ENCODE data around the gene JPH3. TPM values are rescaled to one million over a fixed set of nuclear protein-coding genes. Genes with fewer than 3 reads are reported as not detected.

JPH3 gene
- total and polyA plus RNA-seq, 10 of the 15 experiments (the other 5 are each of a cell fraction or from before 2014, with no cell fraction given) = 0.05 TPM; not detected in 9

DNA sequence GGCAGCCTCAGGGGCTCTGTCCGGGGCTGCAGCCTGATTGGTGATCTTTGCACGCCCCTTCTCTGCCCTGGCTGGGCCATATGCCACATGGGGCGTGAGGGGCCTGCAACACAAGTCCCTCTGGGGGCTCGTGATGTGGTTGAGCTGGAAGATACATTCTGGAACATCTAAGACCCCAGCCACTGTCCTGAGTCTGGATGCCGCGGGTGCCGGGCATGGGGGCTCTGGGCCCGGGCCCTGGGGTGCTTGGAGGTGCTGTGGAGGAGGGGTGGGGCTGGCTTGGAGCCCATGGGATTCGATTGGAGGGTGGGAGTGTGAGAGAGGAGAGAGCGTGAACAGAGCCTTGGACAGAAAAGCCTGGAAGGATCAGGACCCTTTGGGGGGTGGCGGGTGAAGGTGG lies 39.4 kb downstream of the JPH3 start:
- WGBS (ENCODE audit: insufficient coverage, insufficient replicate concordance, low lambda C conversion rate, missing lambda C conversion rate) = 26% methylated on average over 7 of the region's 11 CpGs
- ChIA-PET CTCF (no interaction called here), RAD21 (ENCODE audit: unreplicated experiment) (no interaction called here), SMC1A (ENCODE audit: uncharacterized antibody, unreplicated experiment) (no interaction called here), POLR2A (no interaction called here)
- in situ Hi-C loops (cut with MboI) (no loop called here), intact Hi-C loops (cut with micrococcal nuclease; ENCODE audit: unreplicated experiment) (no loop called here)
- Histone ChIP-seq H3K9ac (ENCODE audit: control insufficient read depth, insufficient read depth, low read length) (no peak overlapping the region), H3K79me2 (ENCODE audit: control insufficient read depth, insufficient read depth, low read length) (no peaks in the 10 kb centered on the region), H3K36me3 (ENCODE audit: control insufficient read depth in 2 of 2, insufficient read depth in 2 of 2, low read length in 1 of 2) (no peaks in the 10 kb centered on the region), H3K9me3 (replicated peaks; ENCODE audit: control insufficient read depth, insufficient read depth, low read length) (no peaks in the 10 kb centered on the region), H4K20me1 (ENCODE audit: control insufficient read depth, insufficient read depth) (no peaks in the 10 kb centered on the region), H3K4me3 (no peak overlapping the region), H2AFZ (ENCODE audit: control insufficient read depth, low read depth, low read length) (no peak overlapping the region), H3K4me2 (ENCODE audit: control insufficient read depth, insufficient read depth) (no peak overlapping the region), H3K27me3 (replicated peaks in 1 of 2; ENCODE audit: control insufficient read depth in 2 of 2, insufficient read depth in 2 of 2, low read length in 1 of 2) (no peaks in the 10 kb centered on the region), H3K4me1 (ENCODE audit: control insufficient read depth, insufficient read depth, low read length) (no peaks in the 10 kb centered on the region), H3K27ac (ENCODE audit: control insufficient read depth, insufficient read depth) (no peak overlapping the region)
- FAIRE-seq = no peak
- ATAC-seq = no peak
- TF ChIP-seq SPI1 (IDR thresholded peaks at IDR 0.05; ENCODE audit: borderline replicate concordance, insufficient read depth, low read depth, low read length) (no peak), LARP7 (IDR thresholded peaks at IDR 0.05) (no peak), BCLAF1 (IDR thresholded peaks at IDR 0.05) (no peak), E2F8 (IDR thresholded peaks at IDR 0.05; ENCODE audit: low read depth, partially characterized antibody) (no peak), CBFB (IDR thresholded peaks at IDR 0.05; ENCODE audit: low read depth) (no peak), POLR2AphosphoS5 (IDR thresholded peaks at IDR 0.05; ENCODE audit: low read length) (no peak), FOS (IDR thresholded peaks at IDR 0.05; ENCODE audit: borderline replicate concordance, extremely low read depth, insufficient read length) (no peak), BMI1 (IDR thresholded peaks at IDR 0.05; ENCODE audit: borderline replicate concordance) (no peak), SREBF2 (IDR thresholded peaks at IDR 0.05; ENCODE audit: low read length) (no peak), DPF2 (IDR thresholded peaks at IDR 0.05) (no peak), TBL1XR1 (IDR thresholded peaks at IDR 0.05; ENCODE audit: low read depth, low read length) (no peak), SMARCA5 (IDR thresholded peaks at IDR 0.05) (no peak)
- DNase-seq (ENCODE audit: low read depth, low spot score) = no peak
- BruUV-seq (replicated peaks) = no TSS peak

Measured in GM12878 (cell line).